ENCODE results near the gene SRD5A3.

DNA sequence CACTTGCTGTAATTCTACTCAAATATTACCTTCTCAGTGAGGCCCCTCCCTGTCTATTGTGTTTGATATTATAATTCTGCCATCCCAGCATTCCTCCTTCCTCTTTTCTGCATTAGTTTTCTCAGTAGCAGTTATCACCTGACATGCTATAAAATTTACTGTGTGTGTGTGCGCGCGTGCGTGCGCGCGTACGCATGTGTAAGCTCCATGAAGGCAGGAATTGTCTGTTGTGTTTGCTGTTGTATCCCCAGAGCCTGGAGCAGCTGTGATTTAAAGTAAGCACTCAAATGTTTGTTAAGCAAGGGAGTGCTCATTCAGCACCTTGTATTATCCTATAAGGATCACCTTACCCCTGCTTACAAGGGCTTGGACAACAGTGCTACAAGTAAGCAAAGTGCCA lies 8.6 kb downstream of the SRD5A3 start:
- TF ChIP-seq POLR2AphosphoS5 (IDR thresholded peaks at IDR 0.05), result no peak
- TF ChIP-seq, protein P1, sequence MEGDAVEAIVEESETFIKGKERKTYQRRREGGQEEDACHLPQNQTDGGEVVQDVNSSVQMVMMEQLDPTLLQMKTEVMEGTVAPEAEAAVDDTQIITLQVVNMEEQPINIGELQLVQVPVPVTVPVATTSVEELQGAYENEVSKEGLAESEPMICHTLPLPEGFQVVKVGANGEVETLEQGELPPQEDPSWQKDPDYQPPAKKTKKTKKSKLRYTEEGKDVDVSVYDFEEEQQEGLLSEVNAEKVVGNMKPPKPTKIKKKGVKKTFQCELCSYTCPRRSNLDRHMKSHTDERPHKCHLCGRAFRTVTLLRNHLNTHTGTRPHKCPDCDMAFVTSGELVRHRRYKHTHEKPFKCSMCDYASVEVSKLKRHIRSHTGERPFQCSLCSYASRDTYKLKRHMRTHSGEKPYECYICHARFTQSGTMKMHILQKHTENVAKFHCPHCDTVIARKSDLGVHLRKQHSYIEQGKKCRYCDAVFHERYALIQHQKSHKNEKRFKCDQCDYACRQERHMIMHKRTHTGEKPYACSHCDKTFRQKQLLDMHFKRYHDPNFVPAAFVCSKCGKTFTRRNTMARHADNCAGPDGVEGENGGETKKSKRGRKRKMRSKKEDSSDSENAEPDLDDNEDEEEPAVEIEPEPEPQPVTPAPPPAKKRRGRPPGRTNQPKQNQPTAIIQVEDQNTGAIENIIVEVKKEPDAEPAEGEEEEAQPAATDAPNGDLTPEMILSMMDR (IDR thresholded peaks at IDR 0.05 in 8 of 11, conservative IDR thresholded peaks at IDR 0.05 in 3 of 11), result no peak

Measured in spleen (tissue), 7 donors.